ENCODE measurements around the gene USP31. TPM values are rescaled to one million over a fixed set of nuclear protein-coding genes. Genes with fewer than 3 reads are reported as not detected.
A peak's percentile ranks its signal among the peaks of the same experiment; 100 is the strongest.

The USP31 gene
- total RNA-seq, 1 experiment from 2014 or later, result 17.4 TPM

GRCh38 chr16:23060458-23061320, 88.6 kb downstream of the USP31 start:
- ChIA-PET POLR2A (interaction anchor here (0.6 kb wide), 1 partner anchor 247 kb away, joined by 8 read pairs; no protein-coding TSS in a partner anchor), CTCF (interaction anchor here (0.5 to 2.1 kb wide), 23 partner anchors 12 to 553 kb away, joined by 3 to 41 read pairs (median 4); partner anchors contain the start of gene USP31)
- no peak overlapping the region for H3K4me3 Mint-ChIP-seq

GRCh38 chr16:23059433-23059832, 89.8 kb downstream of the USP31 start:
- POLR2A ChIA-PET, result interaction anchor here (0.6 kb wide), 1 partner anchor 160 kb away, joined by 4 read pairs; no protein-coding TSS in a partner anchor
- no peak for TF ChIP-seq EMX1 (CRISPR knock-in tag; IDR thresholded peaks at IDR 0.05)
- no peak for TF ChIP-seq ZMAT4 (CRISPR knock-in tag; IDR thresholded peaks at IDR 0.05)
- TF ChIP-seq ZNF219 (CRISPR knock-in tag; IDR thresholded peaks at IDR 0.05; ENCODE audit: borderline replicate concordance), result no peak
- no peak for TF ChIP-seq PRRX2 (CRISPR knock-in tag; IDR thresholded peaks at IDR 0.05)
- TF ChIP-seq STAT6 (CRISPR knock-in tag; conservative IDR thresholded peaks at IDR 0.05; ENCODE audit: low read depth), result no peak
- TF ChIP-seq MYBL2 (CRISPR knock-in tag; IDR thresholded peaks at IDR 0.05), result no peak
- TF ChIP-seq ZNF232 (CRISPR knock-in tag; IDR thresholded peaks at IDR 0.05), result no peak
- TF ChIP-seq GTF2I (CRISPR knock-in tag; conservative IDR thresholded peaks at IDR 0.05), result no peak
- no peak for TF ChIP-seq CTCF (IDR thresholded peaks at IDR 0.05)
- no peak for TF ChIP-seq NFYB (CRISPR knock-in tag; conservative IDR thresholded peaks at IDR 0.05; ENCODE audit: low read depth)
- TF ChIP-seq JAZF1 (CRISPR knock-in tag; IDR thresholded peaks at IDR 0.05), result no peak
- no peak for TF ChIP-seq CREB1 (CRISPR knock-in tag; IDR thresholded peaks at IDR 0.05)
- TF ChIP-seq TP53 (CRISPR knock-in tag; IDR thresholded peaks at IDR 0.05), result no peak

More at GRCh38 chr16:23060458-23061320, 88.6 kb downstream of the USP31 start:
- peak; percentile 77 for TF ChIP-seq CTCF (IDR thresholded peaks at IDR 0.05)
- TF ChIP-seq FOXK1 (CRISPR knock-in tag; IDR thresholded peaks at IDR 0.05), result no peak
- Mint-ChIP-seq H3K4me1 (peaks cover 23% of the 10 kb centered on the region), H3K27me3 (ENCODE audit: low read depth) (no peaks in the 10 kb centered on the region), H3K36me3 (no peaks in the 10 kb centered on the region), H3K27ac (no peak overlapping the region), H3K9me3 (peaks cover 4% of the 10 kb centered on the region; the same call in 1 of the 2 replicates)
- ATAC-seq (peak; percentile 89), DNase-seq (ENCODE audit: low spot score) (peak; percentile 78)

More at GRCh38 chr16:23059433-23059832, 89.8 kb downstream of the USP31 start:
- Mint-ChIP-seq H3K4me3 (no peak overlapping the region), H3K9me3 (peaks cover 4% of the 10 kb centered on the region; the same call in 1 of the 2 replicates), H3K4me1 (peaks cover 23% of the 10 kb centered on the region), H3K36me3 (no peaks in the 10 kb centered on the region), H3K27ac (no peak overlapping the region), H3K27me3 (ENCODE audit: low read depth) (no peaks in the 10 kb centered on the region)
- ATAC-seq (peak; percentile 44), DNase-seq (ENCODE audit: low spot score) (no peak)
- CTCF ChIA-PET, result interaction anchor here (0.6 to 2.1 kb wide), 7 partner anchors 42 to 376 kb away, joined by 3 to 41 read pairs (median 8); no protein-coding TSS in a partner anchor

Data from WTC11 (cell line).